GM21786 (cell line): Measurements from ENCODE around the gene UPK3A.
"Not testable (repeated sequence)": the region's sequence is repeated elsewhere in the genome, so short reads cannot be mapped to it uniquely, and the experiment has no call there.

Source experiments
- ATAC-seq: cut with Tn5 transposase; IDR thresholded peaks from one replicate; pipeline ENCODE4 v1.9.1; 2021; ENCODE audit not compliant: unreplicated experiment

The UPK3A gene

DNA sequence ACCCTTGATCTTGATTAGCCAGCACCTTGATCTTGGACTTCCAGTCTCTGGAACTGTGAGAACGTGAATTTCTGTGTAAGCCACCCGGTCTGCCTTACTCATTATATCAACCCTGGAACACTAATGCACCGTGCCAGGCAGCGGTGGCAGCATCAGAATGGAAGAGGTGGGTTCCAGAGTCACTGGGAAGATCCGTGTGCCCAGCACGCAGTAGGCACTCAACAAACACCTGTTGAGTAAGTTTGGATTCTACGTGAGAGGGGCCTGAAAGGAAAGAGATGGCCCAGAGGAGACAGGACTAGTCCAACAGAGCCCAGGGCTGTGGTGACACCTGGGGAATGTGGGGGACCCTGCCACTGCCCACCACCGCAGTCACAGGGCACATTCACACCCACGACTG lies 6.6 kb upstream of the UPK3A start:
- ATAC-seq: no peak

- ATAC-seq: no peak
Measured at GRCh38 chr22:45280587-45280980, 4.2 kb upstream of the UPK3A start.

DNA sequence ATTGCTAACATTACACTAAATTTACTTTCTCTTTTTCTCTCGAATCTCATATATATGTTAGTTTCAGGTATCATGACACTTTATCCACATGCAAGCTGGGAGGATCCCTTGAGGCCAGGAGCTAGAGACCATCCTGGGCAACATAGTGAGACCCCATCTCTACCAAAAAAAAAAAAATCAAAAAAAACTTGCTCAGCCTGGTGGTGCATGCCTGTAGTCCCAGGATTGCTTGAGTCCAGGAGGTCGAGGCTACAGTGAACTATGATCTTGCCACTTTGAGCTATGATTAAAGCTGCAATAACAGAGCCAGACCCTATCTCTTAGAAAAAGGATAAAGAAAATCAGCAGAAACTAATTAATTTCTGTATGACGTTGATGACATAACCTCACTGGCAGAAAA lies 3.7 kb upstream of the UPK3A start:
- no peak for ATAC-seq

DNA sequence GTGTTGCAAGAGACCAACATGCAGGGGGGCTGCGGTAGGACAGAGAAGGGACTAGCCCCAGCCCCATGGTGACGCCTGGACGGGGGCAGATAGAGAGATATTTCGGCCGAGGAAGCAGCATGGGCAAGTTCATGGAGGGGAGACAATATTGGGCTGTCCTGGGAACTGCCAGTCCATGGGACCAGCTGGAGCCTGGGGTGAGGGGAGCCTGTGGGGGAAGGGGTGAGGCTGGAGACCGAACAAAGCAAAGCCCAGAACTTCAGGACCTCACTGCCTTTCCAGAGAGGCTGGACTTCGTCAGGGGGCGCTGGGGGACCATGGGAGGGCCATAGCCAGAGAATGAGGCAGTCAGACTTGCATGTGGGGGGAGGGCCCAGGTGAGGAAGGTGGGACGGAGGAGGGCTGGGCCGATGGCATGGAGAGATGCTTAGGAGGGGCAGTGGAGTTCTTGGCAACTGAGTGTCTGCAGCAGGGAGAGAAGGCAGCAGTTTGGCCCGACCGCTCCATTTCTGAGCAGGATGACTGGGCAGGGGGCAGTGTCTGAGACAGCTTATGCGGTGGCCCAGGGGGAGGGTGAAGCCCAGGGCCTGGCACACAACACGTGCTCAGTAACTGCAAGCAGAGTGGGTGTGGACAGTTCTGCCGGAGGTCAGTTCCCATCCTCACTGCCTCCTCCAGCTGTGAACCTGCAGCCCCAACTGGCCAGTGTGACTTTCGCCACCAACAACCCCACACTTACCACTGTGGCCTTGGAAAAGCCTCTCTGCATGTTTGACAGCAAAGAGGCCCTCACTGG lies 712 bp downstream of the UPK3A start:
- ATAC-seq: no peak

DNA sequence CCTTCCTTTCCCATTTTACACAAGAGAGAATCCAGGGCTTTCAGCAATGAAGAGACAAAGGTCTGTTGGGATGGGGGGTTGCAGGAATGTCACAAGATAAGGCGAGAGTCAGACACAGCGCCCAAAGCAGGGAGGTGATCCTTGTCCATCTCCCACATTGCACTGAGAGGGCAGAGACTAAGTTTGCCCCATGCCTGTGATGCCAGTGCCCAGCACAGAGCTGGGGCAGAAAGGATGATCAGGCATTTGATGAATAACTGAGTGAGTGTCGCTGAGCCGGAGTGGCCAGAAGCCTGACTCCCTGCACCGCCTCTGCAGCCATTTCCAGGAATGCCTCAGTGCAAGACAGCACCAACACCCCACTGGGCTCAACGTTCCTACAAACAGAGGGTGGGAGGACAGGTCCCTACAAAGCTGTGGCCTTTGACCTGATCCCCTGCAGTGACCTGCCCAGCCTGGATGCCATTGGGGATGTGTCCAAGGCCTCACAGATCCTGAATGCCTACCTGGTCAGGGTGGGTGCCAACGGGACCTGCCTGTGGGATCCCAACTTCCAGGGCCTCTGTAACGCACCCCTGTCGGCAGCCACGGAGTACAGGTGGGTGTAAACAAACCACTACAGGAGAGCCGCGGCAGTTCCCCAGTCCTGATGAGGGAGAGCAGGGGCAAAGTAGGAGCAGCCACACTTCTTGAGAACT lies 2.3 kb downstream of the UPK3A start:
- ATAC-seq: no peak

DNA sequence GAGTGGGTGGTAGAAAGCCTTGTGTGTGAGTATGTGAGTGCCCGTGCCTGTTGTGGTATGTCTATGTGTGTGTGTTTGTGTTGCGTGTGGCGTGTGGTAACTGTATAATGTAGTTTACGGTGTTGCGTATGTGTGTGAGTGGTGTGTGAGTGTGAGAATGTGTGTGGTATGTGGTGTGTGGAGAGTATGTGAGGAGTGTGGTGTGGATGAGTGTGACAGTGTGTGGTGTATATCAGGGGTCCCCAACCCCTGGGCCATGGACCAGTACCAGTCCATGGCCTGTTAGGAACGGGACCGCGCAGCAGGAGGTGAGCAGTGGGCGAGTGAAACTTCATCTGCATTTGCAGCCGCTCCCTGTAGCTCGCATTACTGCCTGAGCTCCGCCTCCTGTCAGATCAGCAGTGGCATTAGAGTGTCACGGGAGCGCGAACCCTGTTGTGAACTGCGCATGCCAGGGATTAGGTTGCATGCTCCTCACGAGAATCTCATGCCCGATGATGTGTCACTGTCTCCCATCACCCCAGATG lies 5.7 kb downstream of the UPK3A start:
- no peak for ATAC-seq

GRCh38 chr22:45291061-45291930 lies 6.5 kb downstream of the UPK3A start:
- no peak for ATAC-seq

DNA sequence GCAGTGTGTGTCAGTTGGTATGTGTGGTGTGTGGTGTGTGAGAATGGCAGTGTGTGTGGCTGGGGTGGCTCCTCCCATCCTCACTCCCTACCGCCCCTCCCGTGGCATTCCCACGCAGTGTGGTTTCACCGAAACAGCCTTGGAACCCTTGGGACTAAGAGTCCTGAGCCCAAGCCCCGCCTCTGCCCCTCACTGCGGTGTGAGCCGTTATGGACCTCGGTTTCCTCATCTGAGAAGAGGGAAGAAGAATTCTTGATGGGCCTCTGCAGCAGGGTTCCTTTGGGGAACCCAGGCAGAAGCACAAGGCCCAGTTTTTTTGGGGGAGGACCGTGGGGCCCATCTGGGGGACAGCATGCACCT lies 7.2 kb downstream of the UPK3A start:
- no peak for ATAC-seq

DNA sequence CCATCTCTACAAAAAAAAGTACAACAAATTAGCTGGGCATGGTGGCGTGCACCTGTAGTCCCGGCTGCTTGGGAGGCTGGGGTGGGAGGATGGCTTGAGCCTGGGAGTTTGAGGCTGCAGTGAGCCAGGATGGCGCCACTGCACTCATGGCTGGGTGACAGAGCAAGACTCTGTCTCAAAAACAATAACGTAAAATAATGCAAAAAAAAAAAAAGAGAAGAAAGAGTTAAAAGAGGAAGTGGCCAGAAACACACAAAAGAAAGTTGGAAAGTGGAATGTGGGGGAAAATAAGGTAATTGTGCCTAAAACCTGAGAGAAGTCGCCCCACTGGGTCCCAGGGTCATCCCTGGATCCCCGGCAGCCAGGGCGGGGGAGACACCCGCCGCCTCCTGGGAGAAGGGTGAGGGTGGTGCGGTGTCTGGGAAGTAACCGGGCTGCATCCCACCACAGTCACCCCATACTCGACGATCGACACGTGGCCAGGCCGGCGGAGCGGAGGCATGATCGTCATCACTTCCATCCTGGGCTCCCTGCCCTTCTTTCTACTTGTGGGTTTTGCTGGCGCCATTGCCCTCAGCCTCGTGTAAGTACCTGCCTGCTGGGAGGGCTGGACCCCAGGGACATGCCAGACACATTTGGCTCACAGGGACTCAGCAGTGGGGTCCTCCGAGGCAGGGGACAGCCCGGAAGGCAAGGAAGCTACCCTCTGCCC lies 8.1 kb downstream of the UPK3A start:
- ATAC-seq: no peak

- ATAC-seq: no peak
Measured at GRCh38 chr22:45294030-45294429, 9.3 kb downstream of the UPK3A start.

- ATAC-seq: not testable (repeated sequence)
Measured at GRCh38 chr22:45295004-45295403, 10.3 kb downstream of the UPK3A start.

GRCh38 chr22:45295492-45295891 lies 10.7 kb downstream of the UPK3A start:
- no peak for ATAC-seq

DNA sequence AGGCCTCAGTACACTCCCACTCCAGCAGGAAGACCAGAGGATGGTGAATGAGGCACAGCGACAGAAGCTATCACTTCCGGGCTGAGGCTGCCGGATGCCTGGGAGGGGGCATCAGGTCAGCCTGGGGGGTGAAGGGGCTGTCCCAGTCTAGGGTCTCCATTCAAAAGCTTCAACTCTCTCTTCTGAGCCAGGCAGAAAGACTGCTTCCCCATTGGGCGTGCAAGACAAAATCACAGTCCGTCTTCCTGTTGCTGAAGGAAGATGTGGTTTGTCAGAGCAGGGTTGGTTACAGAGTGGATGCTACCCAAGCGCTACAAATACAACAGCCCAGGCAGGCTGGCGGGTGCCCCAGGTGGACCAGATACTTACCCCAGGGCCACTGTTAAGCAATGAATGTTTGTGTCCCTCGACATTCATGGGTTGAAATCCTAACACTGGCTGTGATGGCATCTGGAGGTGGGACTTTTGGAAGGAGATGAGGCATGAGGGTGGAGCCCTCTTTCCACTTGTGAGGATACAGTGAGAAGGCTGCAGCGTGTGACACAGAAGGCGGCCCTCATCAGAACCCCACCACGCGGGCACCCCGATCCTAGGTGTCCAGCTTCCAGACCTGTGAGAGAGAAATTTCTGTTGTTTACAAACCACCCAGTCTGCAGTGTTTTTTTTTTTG lies 12.0 kb downstream of the UPK3A start:
- no peak for ATAC-seq

DNA sequence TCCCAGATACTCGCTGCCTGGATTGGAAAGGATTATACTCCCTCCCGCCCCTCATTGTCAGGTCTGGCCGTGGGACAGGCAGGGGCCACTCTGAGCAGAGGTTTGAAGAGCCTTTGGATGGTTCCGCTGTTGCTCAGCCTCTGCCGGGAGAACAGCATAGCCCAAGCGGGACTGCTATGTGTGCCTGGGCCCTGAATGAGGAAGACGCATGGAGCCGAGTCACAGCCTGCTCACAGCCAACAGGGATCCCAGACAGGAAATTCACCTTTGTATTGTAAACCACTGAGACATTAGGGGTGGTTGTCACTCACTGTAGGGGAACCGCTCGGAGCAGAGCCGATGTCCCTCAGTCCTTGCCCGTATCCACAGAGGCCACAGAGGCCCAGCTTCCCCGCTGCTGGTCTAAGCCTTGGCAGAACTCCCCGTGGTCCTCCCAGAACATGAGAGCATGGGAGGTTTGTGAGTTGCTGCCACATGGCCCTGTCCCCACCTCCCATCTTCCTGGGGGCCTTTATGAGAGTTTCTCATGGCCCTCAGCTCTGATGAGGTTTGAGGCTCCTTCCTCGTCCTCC lies 14.3 kb downstream of the UPK3A start:
- ATAC-seq: no peak

GRCh38 chr22:45302751-45303150 lies 18.0 kb downstream of the UPK3A start:
- no peak for ATAC-seq

- no peak for ATAC-seq
Measured at GRCh38 chr22:45303181-45303580, 18.4 kb downstream of the UPK3A start.

DNA sequence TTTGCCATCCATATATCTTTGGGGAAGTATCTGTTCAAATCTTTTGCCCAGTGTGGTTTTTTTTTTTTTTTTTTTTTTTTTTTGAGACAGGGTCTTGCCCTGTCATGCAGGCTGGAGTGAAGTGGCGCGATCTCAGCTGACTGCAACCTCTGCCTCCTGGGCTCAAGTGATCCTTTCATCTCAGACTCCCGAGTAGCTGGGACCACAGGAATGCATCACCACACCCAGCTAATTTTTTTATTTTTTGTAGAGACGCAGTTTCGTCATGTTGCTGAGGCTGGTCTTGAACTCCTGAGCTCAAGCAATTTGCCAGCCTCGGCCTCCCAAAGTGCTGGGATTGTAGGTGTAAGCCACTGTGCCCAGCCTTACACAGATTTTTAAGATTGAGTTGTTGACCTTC lies 20.2 kb downstream of the UPK3A start:
- no peak for ATAC-seq

DNA sequence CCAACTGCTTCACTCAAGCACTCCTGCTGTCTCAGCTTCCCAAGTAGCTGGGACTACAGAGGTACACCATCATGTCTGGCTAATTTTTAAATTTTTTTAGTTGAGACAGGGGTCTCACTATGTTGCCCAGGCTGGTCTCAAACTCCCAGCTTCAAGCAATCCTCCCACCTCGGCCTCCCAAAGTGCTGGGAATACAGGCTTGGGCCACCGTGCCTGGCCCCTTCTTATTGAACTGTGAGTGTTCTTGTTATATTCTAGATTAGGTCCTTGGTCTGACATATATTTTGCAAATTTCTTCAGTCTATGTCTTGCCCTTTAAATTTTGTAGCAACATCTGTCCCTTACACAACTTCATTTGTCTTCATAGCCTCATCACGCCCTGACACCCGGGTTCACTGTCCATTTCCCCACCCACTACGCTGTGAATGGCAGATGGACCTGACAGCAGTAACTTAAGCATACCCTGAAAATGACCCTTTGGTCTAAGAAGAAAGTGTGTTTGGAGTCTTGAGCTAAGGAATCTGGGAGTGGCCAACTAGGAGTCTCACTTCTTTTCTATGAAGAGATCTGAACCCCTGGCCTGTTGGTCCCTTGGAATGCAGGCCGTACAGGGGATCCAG lies 20.8 kb downstream of the UPK3A start:
- no peak for ATAC-seq

GRCh38 chr22:45306139-45306538 lies 21.4 kb downstream of the UPK3A start:
- ATAC-seq: no peak
